Right hindlimb (tissue), 1 donor: ENCODE measurements around the gene DAPK1.

ENCODE experiments used
- DNase-seq: peaks from one replicate; pipeline ENCODE4 v3.0.0-alpha.2; 2018

The DAPK1 gene

DNA sequence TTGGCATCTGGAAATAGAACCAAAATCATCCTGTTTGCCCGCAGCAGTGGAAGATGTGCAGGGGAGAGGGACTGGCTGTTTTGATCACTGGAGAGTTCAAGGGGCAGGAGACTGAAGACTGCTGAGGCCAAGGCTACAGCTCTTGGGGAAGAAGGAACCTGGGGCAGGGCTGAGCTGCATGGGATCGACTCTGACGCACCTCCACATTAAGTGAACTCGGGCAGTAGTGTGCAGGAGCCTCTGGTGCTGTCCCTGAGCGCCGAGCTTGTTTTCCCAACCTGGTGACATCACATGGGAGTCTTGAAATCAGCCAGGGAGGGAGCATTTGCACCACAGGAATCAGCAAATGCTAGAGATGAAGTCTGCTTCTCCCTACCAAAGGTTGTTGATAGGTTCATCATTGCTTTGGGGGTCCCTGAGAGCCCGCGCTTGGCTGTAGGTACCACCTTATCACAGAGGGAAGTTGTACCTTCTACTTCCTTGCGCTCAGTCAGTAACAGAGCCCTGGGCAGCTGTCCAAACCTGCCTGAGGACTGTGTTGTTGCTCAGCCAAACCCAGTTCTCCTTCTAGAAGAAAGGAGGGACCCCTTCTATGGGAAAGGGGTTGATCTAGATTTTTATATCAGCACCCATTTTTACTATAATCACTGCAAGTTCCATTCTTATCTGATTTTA lies 175.9 kb downstream of the DAPK1 start:
- no peak for DNase-seq

DNA sequence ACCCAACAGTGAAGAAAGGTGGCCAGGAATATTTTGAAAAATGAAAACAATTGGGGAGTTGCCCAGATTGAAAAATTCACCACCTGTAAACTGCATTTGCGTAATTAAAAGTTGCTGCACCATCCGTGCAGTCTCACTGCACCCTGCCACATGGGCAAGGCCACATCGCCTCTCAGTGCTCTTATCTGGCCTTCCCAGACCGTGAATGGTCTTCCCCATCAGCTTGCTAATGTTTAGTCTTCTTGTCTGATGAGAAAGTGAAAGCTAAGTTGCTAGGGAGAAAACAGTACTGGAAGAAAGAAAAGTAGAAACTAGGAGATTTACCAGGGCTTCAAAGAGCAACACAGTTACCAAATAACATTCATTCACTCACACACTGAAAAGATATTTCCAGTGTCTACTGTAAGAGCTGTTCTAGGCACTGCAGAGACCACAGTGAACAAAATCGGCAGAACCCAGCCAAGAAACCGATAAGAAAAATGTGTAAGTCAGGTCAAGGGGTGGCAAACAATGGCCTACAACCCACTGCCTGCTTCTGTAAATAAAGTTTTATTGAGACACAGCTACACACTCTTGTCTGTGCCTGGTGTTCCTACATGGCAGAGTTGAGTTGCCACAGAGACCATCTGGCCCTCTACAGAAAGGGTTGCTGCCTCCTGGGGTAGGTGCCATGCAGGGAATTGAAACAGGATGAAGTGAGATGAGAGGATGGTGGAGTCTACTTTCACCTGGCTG lies 177.1 kb downstream of the DAPK1 start:
- no peak for DNase-seq

- no peak for DNase-seq
Measured at GRCh38 chr9:87675906-87676515, 178.3 kb downstream of the DAPK1 start.

- no peak for DNase-seq
Measured at GRCh38 chr9:87676976-87677775, 179.5 kb downstream of the DAPK1 start.

DNA sequence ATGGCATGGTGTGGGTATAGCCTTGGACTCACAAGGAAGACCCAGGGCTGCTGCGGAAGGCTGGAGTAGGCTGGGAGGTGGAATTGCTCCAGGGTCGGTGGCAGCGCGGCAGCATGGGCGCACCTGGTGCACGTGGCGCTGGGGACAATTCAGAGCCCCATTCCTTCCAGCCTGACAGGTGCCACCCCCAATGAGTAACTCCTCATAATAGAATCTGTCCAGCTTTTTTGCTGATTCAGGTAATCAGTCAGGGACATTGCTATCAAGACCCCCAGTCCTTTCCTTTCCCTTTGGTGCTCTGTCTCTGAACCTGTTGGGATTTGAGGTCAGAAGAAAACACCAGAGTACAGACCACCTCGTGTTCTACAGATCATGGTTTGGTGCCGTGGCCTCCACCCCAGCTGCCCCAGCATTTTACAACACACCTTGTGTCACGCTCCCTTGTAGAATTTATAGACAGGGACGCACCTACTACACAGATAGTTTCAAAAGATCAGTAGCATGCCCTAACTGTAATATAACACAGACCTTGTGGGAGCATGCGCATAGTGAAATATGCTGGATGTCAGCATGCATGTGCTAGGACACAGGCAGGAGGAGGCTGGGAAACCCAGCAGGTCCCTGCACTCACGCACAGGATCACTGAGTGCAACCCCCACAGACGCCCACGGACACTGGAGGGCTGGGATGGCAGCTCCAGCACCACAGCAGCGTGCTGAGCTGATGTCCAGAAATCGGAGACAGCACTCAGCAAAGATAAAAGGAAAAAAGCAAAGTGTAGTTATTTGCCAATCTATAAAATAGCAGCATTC lies 180.3 kb downstream of the DAPK1 start:
- DNase-seq, result no peak

DNA sequence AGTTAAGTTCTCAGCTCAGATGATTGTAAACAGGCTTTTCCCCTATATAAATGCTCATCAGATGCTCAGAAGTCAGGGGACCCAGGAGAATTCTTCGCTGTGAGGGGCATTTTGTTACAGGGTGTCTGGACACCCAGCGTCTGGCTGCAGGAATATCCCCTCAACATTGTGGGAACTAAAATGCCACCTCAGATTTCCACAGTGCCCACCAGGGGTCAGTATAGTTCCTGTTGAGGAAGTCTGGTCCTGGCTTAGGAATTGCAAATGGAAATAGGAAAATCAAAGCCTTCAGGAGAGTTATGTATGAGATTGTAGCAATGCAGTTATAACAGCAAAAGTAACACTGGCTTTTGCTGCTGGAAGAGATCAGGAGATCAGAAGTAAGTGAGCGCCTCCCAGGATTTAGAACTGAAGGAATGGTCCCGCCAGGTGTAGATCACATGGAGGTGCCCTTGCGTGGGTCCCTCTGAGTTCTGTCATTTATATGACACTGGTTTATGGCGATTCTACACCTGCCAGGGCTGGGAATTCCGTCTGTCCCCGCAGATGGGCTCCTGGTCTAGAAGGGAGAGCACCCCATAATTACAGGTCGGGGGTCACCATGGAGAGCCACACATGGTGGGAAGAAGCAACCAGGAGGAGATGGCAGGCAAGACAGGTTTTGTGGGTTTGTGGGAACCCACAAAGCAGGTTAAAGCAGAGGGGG lies 181.1 kb downstream of the DAPK1 start:
- peak; percentile 72 for DNase-seq

DNA sequence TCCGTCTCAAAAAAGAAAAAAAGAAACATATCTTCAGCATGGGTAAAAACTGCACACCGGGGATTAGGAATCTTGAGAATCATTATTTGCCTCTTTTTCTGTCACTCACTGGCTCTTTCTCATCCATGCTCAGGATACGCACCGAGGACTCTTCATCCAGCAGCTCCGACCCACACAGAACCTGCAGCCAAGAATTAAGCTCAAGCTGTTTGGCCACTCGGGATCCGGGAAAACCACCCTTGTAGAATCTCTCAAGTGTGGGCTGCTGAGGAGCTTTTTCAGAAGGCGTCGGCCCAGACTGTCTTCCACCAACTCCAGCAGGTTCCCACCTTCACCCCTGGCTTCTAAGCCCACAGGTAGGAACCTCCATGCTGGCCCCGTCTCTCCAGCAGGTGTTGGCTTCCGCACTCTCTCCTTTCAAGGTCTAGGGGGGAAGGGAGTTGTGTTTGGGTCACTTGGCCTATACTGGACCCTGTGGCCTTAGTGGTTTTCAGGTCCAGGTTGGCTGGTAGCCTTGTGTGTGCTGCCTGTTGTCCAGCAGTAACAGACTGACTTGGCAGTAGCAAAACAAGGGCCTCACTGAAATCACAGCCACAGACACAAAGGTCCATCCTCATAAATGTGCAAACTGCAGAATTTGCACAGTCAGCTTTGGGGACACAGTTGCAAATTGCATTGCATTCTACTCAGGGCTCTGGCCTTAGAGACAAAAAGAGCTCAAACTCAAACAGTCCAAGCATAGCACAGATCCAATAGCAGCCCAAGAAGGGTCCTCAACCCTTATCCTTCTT lies 183.8 kb downstream of the DAPK1 start:
- no peak for DNase-seq

GRCh38 chr9:87682085-87682484 lies 184.4 kb downstream of the DAPK1 start:
- DNase-seq, result no peak

GRCh38 chr9:87682618-87683017 lies 185.0 kb downstream of the DAPK1 start:
- no peak for DNase-seq

DNA sequence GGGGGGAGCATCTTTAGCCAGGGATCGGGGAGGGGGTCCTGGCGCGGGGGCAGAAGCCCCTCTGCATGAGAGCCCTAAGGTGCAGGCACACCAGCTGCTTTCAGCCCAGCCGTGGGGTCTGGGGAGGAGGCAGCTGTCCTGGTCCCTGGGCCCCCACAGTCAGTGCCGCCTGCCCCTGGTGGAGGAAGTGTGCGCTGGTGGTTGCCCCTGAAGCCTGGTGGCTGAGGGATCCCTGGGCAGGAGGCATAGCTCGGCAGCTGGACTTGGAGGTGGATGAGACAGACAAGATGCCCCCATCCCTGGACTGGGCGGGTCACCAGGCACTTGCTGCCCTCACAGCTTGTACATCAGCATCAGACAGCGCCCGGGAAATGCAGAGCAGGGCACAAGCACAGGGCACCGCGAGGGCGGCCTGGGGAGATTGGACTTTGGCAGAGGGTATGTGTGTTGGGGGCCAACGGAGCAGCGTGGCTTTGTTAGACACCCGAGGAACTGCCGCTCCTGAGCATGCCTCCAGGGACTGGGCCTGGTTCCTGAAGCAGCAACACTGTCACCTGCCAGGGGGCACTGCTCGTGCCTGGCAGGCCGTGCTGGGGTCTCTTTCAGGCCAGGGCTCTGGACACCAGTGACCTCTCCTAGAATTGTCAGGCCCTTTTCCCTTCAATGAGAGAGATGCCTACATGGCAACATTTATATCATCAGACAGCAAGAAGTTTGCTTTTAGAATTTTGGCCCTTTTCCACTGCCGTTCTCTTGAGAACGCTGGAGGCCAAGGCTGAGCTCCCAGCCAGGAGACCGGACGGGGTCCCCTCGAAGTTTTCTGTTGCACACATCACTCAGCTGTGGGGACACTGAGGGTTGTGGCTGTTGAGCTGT lies 186.3 kb downstream of the DAPK1 start:
- DNase-seq, result no peak

- no peak for DNase-seq
Measured at GRCh38 chr9:87684627-87685219, 187.1 kb downstream of the DAPK1 start.

DNA sequence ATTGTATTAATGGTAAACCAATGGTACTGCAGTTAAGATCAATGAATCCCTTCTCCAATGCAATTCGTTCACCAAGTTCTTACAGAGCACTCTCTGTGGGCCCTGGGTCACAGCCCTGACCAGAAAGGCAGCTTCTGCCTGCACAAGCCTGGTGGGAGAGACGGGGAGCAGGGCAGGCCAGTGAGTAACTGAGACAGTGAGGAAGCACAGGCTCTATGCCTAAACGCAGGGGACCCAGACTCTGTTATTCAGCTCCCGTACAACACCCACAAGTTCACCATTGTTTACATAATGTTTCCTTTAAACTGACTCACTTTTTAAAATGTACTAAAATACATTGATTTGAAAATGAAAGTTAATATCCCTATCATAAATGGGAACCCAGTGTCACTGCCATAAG lies 187.8 kb downstream of the DAPK1 start:
- DNase-seq, result no peak

GRCh38 chr9:87685871-87686519 lies 188.3 kb downstream of the DAPK1 start:
- no peak for DNase-seq

DNA sequence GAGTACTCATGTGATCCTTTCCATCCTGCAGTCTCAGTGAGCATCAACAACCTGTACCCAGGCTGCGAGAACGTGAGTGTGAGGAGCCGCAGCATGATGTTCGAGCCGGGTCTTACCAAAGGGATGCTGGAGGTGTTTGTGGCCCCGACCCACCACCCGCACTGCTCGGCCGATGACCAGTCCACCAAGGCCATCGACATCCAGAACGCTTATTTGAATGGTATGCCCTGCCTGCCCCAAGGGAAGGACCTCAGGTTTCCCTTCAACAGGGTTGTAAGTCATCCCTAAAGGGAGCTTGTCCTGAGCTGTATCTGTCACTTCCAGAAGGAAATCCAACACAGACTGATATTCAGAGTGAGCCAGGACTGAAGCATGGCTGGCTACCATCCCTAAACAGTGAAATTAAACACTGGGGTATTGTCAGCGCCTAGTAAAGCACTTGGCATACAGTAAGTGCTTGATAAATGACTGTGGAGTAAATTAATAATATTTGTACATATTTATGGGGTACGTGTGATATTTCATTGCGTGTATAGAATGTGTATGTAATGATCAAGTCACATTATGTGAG lies 188.9 kb downstream of the DAPK1 start:
- no peak for DNase-seq

DNA sequence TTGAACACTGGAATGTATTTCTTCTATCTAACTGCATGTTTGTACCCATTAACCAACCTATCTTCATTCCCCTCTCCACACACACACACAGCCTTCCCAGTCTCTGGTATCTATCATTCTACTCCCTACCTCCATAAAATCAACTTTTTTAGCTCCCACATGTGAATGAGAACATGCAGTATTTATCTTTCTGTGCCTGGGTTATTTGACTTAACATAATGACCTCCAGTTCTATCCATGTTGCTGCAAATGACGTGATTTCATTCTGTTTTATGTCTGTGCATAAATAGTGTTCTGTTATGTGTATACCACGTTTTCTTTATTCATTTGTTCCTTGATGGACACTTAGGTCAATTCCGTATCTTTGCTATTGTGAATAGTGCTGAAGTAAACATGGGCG lies 189.5 kb downstream of the DAPK1 start:
- no peak for DNase-seq

DNA sequence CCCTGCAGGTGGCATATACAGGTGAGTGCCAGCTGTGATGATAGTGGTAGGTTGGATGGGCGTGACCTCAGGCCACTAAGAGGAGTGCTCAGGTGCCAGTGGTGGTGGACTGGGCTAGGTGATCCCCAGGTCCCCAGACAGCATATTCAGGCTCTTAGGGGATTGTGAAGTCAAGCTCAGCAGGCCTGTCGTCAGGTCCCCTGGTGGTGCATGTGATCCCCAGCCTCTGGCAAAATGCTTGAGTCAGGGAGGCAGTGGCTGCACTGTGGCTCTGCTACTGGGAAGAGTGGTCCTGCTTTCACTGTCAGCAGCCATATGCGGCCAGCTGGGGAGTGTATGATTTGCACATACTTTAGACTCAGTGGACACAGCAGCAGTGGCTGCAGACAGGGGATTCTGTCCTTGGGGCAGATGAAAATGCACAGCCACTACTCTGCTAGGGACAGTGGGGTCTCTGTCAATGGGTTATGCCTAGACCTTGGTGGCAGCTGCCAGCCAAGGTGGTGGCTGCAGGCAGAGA lies 196.6 kb downstream of the DAPK1 start:
- no peak for DNase-seq

GRCh38 chr9:87695523-87695922 lies 197.9 kb downstream of the DAPK1 start:
- no peak for DNase-seq

DNA sequence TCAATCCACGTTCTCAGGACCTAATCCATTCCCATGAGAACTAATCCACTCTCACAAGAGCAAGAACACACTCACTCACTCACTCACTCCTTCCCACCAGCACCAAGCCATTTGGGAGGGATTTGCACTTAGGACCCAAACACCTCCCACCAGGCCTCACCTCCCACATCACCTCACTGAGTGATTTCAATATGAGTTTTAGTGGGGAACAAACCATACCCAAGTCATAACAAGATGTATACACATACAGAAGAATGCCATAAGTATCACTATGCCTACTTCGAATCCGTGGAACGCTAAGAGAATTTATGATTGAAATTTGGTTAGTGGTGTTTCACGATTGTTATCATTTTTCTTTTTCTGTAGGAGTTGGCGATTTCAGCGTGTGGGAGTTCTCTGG lies 199.0 kb downstream of the DAPK1 start:
- no peak for DNase-seq
